Spinal cord (tissue), 10 donors: ENCODE results near the gene JCHAIN. TPM values are rescaled to one million over a fixed set of nuclear protein-coding genes. Genes with fewer than 3 reads are reported as not detected.

ENCODE experiments used
- DNase-seq, 6 donors: peaks; one replicate each; pipeline versions ENCODE4 v3.0.0 to v3.0.0-alpha.2; 2013 to 2015; ENCODE audit warnings: low spot score in 6 of 6, low read depth in 4 of 6
- H3K27ac ChIP-seq: one replicate; pipeline ENCODE4 v1.5.1; 2013; ENCODE audit warnings: low read depth, low read length, control low read depth
- H3K27me3 ChIP-seq: one replicate; pipeline ENCODE4 v1.6.1; 2013; ENCODE audit warnings: low read length; ENCODE audit not compliant: control insufficient read depth, insufficient read depth
- H3K36me3 ChIP-seq: one replicate; pipeline ENCODE4 v1.6.1; 2013; ENCODE audit warnings: low read length; ENCODE audit not compliant: control insufficient read depth, insufficient read depth
- H3K4me1 ChIP-seq: one replicate; pipeline ENCODE4 v1.6.1; 2013; ENCODE audit warnings: low read length; ENCODE audit not compliant: control insufficient read depth, insufficient read depth
- H3K4me3 ChIP-seq: one replicate; pipeline ENCODE4 v1.5.1; 2013; ENCODE audit warnings: low read depth, low read length, control low read depth
- H3K9me3 ChIP-seq: one replicate; pipeline ENCODE4 v1.6.1; 2013; ENCODE audit warnings: low read length; ENCODE audit not compliant: control insufficient read depth, insufficient read depth
- WGBS: methylation state at CpG from one replicate; pipeline ENCODE4 v1.1.5; 2013; ENCODE audit warnings: missing lambda C conversion rate; ENCODE audit not compliant: insufficient coverage; 5-methylcytosine and 5-hydroxymethylcytosine counted together
- long read RNA-seq, 4 donors: transcript quantifications; one replicate each; lab custom pipeline, GENCODE V29; 2026
- polyA plus RNA-seq, 2 donors: library from polyadenylated mRNA; unstranded; fragments of 120-200 nt; gene quantifications; one replicate each; pipeline ENCODE4 v1.2.1, GENCODE V29; 2013; ENCODE audit not compliant: insufficient read length in 2 of 2
- total RNA-seq, 2 donors: library from RNA; depleted of rRNA in 1 of 2; stranded (reverse); fragments of 120-200 nt in 1 of 2; fragments of >200 nt in 1 of 2; gene quantifications; one replicate each; pipeline versions ENCODE4 v1.2.3 to v1.2.4, GENCODE V29; 2013 to 2014
- donor health status: healthy.

JCHAIN gene
- total RNA-seq (1 to 10 TPM in 1 of 2 donors, under 1 TPM in 1; 0.39 to 1.7 TPM), polyA plus RNA-seq (not detected)
- long read RNA-seq, donor 1: 0 reads
- long read RNA-seq, donor 2: 0 reads
- long read RNA-seq, donor 3, partial matches to known transcripts: 47 of 80 reads
- long read RNA-seq, donor 3, other reads (novel, unspliced or antisense): 33 of 80 reads
- long read RNA-seq, donor 4, partial matches to known transcripts: 0 of 3 reads
- long read RNA-seq, donor 4, other reads (novel, unspliced or antisense): 0 of 3 reads

DNA sequence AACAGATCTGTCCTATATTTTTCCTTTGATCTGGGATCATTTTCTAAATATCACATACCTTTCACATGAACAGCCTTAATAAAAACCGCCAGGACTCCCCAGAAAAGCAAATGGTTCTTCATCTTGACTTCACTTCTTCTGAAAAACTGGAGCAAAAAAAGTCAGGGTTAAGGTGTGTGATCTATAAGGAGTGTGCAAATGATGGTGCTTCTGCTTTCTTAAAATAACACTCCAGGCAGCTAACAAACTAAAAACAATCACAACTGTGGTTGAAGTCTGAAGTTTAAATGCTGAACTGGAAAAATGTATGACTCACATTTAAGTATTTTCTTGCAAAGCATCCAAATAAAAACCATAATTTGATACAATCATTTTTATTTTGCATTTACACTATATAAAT is at the start of gene JCHAIN:
Gene JCHAIN (minus strand): TSS at position 140 of the 400 bp plus-strand sequence. CDS start 18 bp downstream, at position 122.
- Histone ChIP-seq H3K4me3 (no peak within 1 kb of the TSS), H3K4me1 (no peaks in the 10 kb centered on the region), H3K36me3 (no peaks in the 10 kb centered on the region), H3K9me3 (no peaks in the 10 kb centered on the region), H3K27me3 (no peaks in the 10 kb centered on the region), H3K27ac (no peak within 1 kb of the TSS)
- DNase-seq: no peak
- no CpG with 5 or more reads among the region's 1 CpG for WGBS

DNA sequence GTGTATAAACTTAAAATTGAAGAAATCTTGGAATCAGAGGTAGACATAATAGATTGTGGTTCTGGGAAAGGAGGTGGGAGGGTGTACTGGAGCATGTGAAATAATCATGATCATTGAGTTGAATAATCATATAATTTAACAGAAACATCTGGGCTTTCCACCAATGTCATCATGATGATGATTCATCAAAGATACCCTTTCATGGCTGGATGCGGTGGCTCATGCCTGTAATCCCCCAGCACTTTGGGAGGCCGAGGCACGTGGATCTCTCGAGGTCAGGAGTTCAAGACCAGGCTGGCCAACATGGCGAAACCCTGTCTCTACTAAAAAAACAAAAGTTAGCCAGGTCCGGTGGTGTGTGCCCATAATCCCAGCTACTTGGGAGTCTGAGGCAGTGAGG is 48.8 kb upstream of the JCHAIN start:
- Histone ChIP-seq H3K9me3 (no peaks in the 10 kb centered on the region), H3K4me3 (no peak overlapping the region), H3K27ac (no peak overlapping the region), H3K4me1 (peaks cover 4% of the 10 kb centered on the region), H3K27me3 (no peaks in the 10 kb centered on the region), H3K36me3 (no peaks in the 10 kb centered on the region)
- WGBS: 90% methylated on average over 5 of the region's 6 CpGs
- DNase-seq: no peak

DNA sequence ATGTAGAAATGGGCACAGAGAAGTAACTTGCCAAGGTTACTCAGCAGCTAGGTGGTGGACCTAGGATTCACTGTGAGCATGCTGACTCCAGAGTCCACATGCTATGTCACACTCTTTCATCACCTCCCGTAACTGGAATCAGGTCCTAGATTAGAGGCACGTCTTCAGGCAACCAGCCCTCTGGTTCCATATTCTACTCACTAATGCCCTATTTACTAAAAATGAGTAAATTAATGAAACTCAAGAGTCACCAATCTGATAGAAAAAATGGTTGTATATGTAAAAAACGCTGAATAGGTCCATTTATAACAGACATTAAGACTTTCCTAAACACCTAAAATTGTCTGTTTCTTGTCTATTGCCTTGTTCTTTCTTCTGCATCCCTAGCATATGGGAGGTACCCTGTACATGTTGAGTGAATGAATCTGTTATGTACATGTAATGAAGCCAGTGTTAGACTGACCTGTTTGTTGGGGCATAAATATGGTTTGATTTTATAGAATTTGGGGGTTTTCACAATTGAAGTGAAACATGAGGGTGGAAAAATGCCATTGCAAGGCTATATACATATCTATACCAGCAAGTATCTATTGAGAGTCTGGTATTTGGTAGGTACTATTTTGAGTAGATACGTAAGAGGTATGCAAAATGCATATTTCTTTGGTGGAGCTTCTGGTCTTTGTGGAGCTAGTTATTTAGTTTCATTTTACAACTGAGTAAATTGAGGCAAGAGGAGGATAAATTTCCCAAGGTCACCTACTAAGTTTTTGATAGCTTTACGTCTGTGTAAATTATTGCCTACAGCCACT is 48.0 kb upstream of the JCHAIN start:
- no peaks in the 10 kb centered on the region for H3K36me3 ChIP-seq
- H3K27me3 ChIP-seq: no peaks in the 10 kb centered on the region
- 100% methylated on average over 1 of the region's 5 CpGs for WGBS
- no peak for DNase-seq
- H3K4me1 ChIP-seq: peaks cover 4% of the 10 kb centered on the region
- no peaks in the 10 kb centered on the region for H3K9me3 ChIP-seq
- no peak overlapping the region for H3K4me3 ChIP-seq
- no peak overlapping the region for H3K27ac ChIP-seq

DNA sequence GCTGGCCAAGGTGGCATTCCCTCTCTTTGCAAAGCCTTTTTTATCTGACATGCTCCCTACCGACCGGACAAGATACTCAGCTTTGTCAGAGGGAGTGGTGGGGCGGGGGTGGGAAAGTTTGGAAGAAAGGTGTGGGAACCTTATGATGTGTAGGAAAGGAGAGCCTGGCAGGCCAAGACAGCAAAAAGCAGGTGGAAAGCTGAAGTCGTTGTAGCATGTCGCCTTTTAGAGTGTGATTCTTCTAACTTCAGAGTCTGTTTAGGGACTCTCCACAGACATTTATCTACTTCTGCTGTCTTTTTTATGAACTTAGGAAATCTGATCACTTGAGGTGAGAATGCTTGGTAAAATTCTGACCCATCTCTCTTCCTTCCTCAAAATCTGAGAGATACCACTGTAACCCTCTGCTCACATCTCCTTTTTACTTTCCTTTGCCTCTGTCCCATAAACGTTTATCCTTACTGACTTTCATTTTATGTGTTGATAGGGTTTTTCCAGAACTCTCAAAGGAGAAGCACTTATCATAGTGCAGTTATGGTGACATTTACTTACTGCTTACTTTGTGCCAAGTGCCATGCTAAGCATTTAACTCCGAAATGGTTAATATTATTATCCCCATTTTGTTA is 47.3 kb upstream of the JCHAIN start:
- H3K9me3 ChIP-seq: no peaks in the 10 kb centered on the region
- no peak overlapping the region for H3K27ac ChIP-seq
- WGBS: no CpG with 5 or more reads among the region's 7 CpGs
- no peaks in the 10 kb centered on the region for H3K36me3 ChIP-seq
- no peaks in the 10 kb centered on the region for H3K27me3 ChIP-seq
- no peak overlapping the region for H3K4me3 ChIP-seq
- peaks cover 4% of the 10 kb centered on the region for H3K4me1 ChIP-seq
- no peak for DNase-seq

DNA sequence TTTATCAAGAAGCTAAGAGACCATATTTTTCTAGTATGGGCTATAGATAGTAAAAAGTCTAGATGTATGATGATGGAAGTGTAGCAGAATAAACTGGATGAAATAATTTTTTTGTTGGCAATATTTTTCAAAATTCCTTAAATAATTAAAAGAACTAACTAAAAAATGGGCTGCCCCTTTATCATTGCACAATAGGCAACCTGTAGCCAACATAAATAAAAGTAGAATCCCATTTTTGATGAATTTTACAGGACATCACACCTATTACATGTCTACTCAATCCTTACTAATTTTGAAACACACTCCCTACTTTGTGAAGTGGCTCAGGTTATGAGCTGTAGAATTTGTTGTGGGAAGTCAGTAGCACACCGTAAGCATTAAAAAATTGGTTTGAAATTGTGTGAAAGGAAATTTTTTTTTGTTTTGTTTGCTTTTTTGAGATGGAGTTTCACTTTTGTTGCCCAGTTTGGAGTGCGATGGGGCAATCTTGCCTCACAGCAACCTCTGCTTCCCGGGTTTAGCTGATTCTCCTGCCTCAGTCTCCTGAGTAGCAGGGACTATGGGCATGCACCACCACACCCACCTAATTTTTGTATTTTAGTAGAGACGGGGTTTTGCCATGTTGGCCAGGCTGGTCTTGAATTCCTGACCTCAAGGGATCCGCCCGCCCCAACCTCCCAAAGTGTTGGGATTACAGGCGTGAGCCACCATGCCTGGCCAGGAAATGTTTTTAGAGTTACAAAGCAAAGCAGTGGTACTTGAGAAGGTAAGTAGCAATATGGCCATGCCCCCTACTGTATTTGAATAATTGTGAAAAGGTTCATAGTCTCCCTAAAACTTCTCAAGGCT is 46.5 kb upstream of the JCHAIN start:
- Histone ChIP-seq H3K27me3 (no peaks in the 10 kb centered on the region), H3K9me3 (no peaks in the 10 kb centered on the region), H3K36me3 (no peaks in the 10 kb centered on the region), H3K27ac (no peak overlapping the region), H3K4me1 (peaks cover 4% of the 10 kb centered on the region), H3K4me3 (no peak overlapping the region)
- WGBS: 100% methylated on average over 2 of the region's 7 CpGs
- no peak for DNase-seq

DNA sequence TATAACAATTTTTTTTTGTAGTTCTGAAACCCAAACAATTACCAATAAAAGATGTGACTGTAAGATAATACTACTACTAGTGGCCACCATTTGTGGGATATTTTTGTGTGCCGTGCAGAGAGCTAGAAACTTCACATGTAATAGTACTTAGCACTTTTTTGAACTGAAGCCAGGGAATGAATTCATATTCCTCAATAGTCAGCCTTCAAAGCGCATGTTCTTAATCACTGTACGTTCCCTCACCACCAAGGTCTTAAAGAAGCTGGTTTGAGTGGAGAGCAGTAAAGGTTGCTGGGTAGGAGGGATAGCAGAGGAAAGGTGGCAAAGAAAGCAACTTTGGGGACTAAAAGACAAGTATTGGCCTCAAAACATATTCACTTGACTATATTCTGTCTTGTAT is 45.8 kb upstream of the JCHAIN start:
- H3K4me1 ChIP-seq: peaks cover 6% of the 10 kb centered on the region
- no peaks in the 10 kb centered on the region for H3K36me3 ChIP-seq
- DNase-seq: no peak
- no peaks in the 10 kb centered on the region for H3K27me3 ChIP-seq
- H3K27ac ChIP-seq: no peak overlapping the region
- no peaks in the 10 kb centered on the region for H3K9me3 ChIP-seq
- H3K4me3 ChIP-seq: no peak overlapping the region
- WGBS: no CpG with 5 or more reads among the region's 3 CpGs

DNA sequence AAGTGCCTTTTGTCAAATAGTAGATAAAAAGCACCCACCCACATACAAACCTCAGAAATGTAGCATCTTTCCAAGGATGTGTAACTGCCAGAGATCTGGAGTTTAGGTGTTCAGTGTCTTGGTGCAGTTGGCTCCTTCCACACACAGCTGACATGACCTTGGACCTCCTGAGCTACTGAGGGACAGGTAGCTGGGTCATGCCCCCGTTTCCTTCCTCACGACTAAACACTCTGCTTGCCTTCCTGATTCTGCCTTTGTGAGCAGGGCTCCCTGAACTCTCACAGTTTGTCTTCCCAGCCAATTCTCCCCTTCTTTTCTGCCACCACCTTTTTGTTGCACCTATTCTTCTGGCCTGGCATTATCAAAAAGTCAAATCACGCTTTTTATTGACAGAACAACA is 45.3 kb upstream of the JCHAIN start:
- H3K36me3 ChIP-seq: no peaks in the 10 kb centered on the region
- no peak overlapping the region for H3K4me3 ChIP-seq
- DNase-seq: no peak
- no peaks in the 10 kb centered on the region for H3K9me3 ChIP-seq
- no peaks in the 10 kb centered on the region for H3K27me3 ChIP-seq
- H3K4me1 ChIP-seq: peaks cover 8% of the 10 kb centered on the region
- no peak overlapping the region for H3K27ac ChIP-seq
- 63% methylated on average over 2 of the region's 3 CpGs for WGBS

DNA sequence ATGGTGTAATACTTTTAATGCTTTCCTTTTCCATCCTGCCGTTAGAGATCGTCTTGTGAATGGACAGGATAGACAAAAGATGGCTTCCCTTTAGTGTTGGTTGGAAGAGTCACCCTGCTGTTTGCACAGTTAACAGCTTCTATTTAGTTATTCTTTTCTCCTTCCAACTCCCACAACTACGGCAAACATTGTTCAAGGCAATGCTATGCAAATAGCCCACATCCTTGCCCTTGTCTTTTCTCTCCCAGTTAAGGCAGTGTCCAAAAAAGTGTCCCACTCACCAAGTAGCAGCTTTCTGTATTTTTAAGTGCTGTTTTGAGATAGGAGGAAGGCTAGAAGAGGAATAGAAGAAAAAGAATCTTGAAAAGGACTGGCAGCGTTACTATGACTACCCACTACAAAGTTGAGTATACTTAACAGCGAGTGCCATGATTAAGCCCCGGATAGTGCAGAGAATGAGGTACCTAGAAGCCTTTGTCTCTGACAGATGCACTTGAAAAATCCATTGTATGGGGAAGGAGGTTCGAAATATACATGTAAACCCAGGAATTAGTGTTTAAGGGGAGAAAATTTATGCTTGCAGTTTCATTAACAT is 43.4 kb upstream of the JCHAIN start:
- peak in 2 of 6 donors; percentile 37 to 56 for DNase-seq
- WGBS: no CpG with 5 or more reads among the region's 7 CpGs

DNA sequence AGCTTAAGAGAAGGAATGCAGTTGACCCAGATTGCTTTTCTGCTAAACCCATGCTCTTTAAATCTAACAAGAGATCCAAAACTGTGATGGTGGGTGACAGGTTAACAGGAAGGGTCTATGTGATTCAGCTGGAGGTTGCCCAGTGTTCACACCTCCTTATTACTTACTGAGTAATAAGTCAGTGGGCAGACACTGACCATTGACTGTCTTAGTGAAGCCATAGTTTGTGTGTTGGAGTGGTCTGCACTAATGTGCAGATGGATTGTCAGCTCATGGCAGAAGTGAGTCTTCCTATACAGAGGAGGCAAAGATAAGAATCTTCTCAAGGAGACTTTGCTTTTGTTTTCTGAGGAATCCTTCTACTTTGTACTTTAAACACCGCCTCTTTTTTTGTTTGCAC is 40.2 kb upstream of the JCHAIN start:
- H3K36me3 ChIP-seq: no peaks in the 10 kb centered on the region
- no CpG with 5 or more reads among the region's 1 CpG for WGBS
- no peaks in the 10 kb centered on the region for H3K27me3 ChIP-seq
- no peaks in the 10 kb centered on the region for H3K9me3 ChIP-seq
- H3K4me3 ChIP-seq: peak overlapping the region; percentile 78
- DNase-seq: peak in 1 of 6 donors; percentile 9
- H3K27ac ChIP-seq: peak overlapping the region; percentile 86
- H3K4me1 ChIP-seq: peaks cover 12% of the 10 kb centered on the region

More for the DNA sequence above, 43.4 kb upstream of the JCHAIN start:
- no peak overlapping the region for H3K4me3 ChIP-seq
- H3K4me1 ChIP-seq: peaks cover 8% of the 10 kb centered on the region
- no peaks in the 10 kb centered on the region for H3K27me3 ChIP-seq
- H3K27ac ChIP-seq: peak overlapping the region; percentile 65
- no peaks in the 10 kb centered on the region for H3K36me3 ChIP-seq
- H3K9me3 ChIP-seq: no peaks in the 10 kb centered on the region
